Tibial artery (tissue), 4 donors: ENCODE measurements around the gene BCAP31.

Source experiments
- DNase-seq, 2 donors: peaks; one replicate each; pipeline ENCODE4 v3.0.0-alpha.2; 2019
- H3K27ac ChIP-seq, 2 donors: fragments of 200-600 bp; sonication (generic) in 1 of 2; 1 replicate in 1 of 2; 2 replicates in 1 of 2; pipeline ENCODE4 v1.5.1; 2018 to 2019; ENCODE audit warnings: mild to moderate bottlenecking in 1 of 2
- H3K27me3 ChIP-seq, 2 donors: fragments of 200-600 bp; sonication (generic) in 1 of 2; one replicate each; pipeline versions ENCODE4 v1.5.1 to v1.6.0; 2016 to 2019
- H3K36me3 ChIP-seq, 3 donors: fragments of 200-600 bp; sonication (generic) in 2 of 3; one replicate each; pipeline ENCODE4 v1.5.1; 2016 to 2019; ENCODE audit warnings: mild to moderate bottlenecking in 2 of 3
- H3K4me1 ChIP-seq, 4 donors: fragments of 200-600 bp; sonication (generic) in 2 of 4; 1 replicate in 3 of 4; 2 replicates in 1 of 4; pipeline ENCODE4 v1.5.1; 2016 to 2019
- H3K4me3 ChIP-seq, 2 donors: fragments of 200-600 bp; sonication (generic) in 1 of 2; 1 replicate in 1 of 2; 2 replicates in 1 of 2; pipeline ENCODE4 v1.5.1; 2018 to 2019; ENCODE audit warnings: mild to moderate bottlenecking in 2 of 2
- H3K9me3 ChIP-seq, 3 donors: fragments of 200-600 bp; sonication (generic) in 1 of 3; one replicate each; pipeline ENCODE4 v1.5.1; 2016 to 2019
- CTCF ChIP-seq, 2 experiments: fragments of 200-600 bp in 1 of 2; fragments of 450-650 bp in 1 of 2; IDR thresholded peaks; one replicate each; pipeline ENCODE4 v1.5.1; 2017 to 2019; ENCODE audit warnings: antibody characterized with exemption in 2 of 2, mild to moderate bottlenecking in 1 of 2, moderate library complexity in 1 of 2
- intact Hi-C: fragments of 100-400 bp; cut with DNase I; formaldehyde crosslinking; loops from one replicate; pipeline ENCODE4 v1.15.0; 2023; ENCODE audit warnings: low total_unique reads

The BCAP31 gene

GRCh38 chrX:153704021-153704526, 20.1 kb downstream of the BCAP31 start:
- peaks cover 0 to 34% (median 5%) of the 10 kb centered on the region in 4 donors for H3K4me1 ChIP-seq
- H3K36me3 ChIP-seq: peaks cover 0 to 39% (median 17%) of the 10 kb centered on the region in 3 donors
- no peak overlapping the region for H3K4me3 ChIP-seq
- TF ChIP-seq CTCF (IDR thresholded peaks at IDR 0.05): no peak
- H3K27me3 ChIP-seq: no peaks in the 10 kb centered on the region
- no peak overlapping the region for H3K27ac ChIP-seq
- no peaks in the 10 kb centered on the region for H3K9me3 ChIP-seq
- intact Hi-C loops: no loop called here
- no peak for DNase-seq

GRCh38 chrX:153703036-153703370, 21.2 kb downstream of the BCAP31 start:
- Histone ChIP-seq H3K36me3 (peaks cover 0 to 38% (median 17%) of the 10 kb centered on the region in 3 donors), H3K27me3 (no peaks in the 10 kb centered on the region), H3K4me1 (peaks cover 0 to 34% (median 5%) of the 10 kb centered on the region in 4 donors), H3K9me3 (no peaks in the 10 kb centered on the region), H3K4me3 (no peak overlapping the region), H3K27ac (no peak overlapping the region)
- TF ChIP-seq CTCF (IDR thresholded peaks at IDR 0.05): no peak
- intact Hi-C loops: no loop called here
- no peak for DNase-seq

- intact Hi-C loops: no loop called here
- Histone ChIP-seq H3K27ac (no peak overlapping the region), H3K36me3 (peaks cover 0 to 41% (median 17%) of the 10 kb centered on the region in 3 donors)
Observed at GRCh38 chrX:153702336-153703035, 21.7 kb downstream of the BCAP31 start.

DNA sequence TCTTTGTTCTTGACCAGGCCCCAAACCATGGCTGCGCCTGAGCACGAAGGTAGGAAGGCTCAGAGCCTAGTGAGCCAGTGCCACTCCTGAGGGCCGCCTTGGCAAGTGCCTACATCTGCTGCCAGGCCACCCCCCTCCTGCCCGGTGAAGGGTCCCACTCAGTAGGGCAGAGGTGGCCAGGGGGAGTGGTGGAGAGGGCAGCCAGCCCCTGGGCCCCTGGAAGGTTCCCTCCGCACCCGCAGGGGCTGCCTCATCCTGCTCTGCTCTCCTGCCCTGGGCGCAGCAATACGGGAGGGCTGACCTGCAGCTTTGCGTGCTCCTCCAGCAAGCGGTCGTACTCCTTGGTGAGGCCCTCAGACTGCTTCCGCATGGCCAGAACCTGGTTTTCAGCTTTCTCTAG, 22.5 kb downstream of the BCAP31 start:
- no peak overlapping the region for H3K4me3 ChIP-seq
- H3K27me3 ChIP-seq: no peaks in the 10 kb centered on the region
- peaks cover 0 to 34% (median 5%) of the 10 kb centered on the region in 4 donors for H3K4me1 ChIP-seq
- H3K27ac ChIP-seq: no peak overlapping the region
- no peaks in the 10 kb centered on the region for H3K9me3 ChIP-seq
- intact Hi-C loops: no loop called here
- TF ChIP-seq CTCF (IDR thresholded peaks at IDR 0.05): no peak
- peaks cover 0 to 49% (median 17%) of the 10 kb centered on the region in 3 donors for H3K36me3 ChIP-seq
- no peak for DNase-seq

More at GRCh38 chrX:153702336-153703035, 21.7 kb downstream of the BCAP31 start:
- TF ChIP-seq CTCF (IDR thresholded peaks at IDR 0.05): no peak
- Histone ChIP-seq H3K4me1 (peaks cover 0 to 34% (median 5%) of the 10 kb centered on the region in 4 donors), H3K27me3 (no peaks in the 10 kb centered on the region), H3K9me3 (no peaks in the 10 kb centered on the region), H3K4me3 (no peak overlapping the region)
- no peak for DNase-seq

- peak overlapping the region; percentile 59 to 72 for H3K27ac ChIP-seq
- no peaks in the 10 kb centered on the region for H3K27me3 ChIP-seq
- no peak for DNase-seq
- H3K4me1 ChIP-seq: peaks cover 0 to 34% (median 5%) of the 10 kb centered on the region in 4 donors
- H3K4me3 ChIP-seq: no peak overlapping the region
- intact Hi-C loops: no loop called here
- H3K36me3 ChIP-seq: peaks cover 0 to 54% (median 17%) of the 10 kb centered on the region in 3 donors
- H3K9me3 ChIP-seq: no peaks in the 10 kb centered on the region
- TF ChIP-seq CTCF (IDR thresholded peaks at IDR 0.05): no peak
Observed at GRCh38 chrX:153700967-153701366, 23.2 kb downstream of the BCAP31 start.
